ENCODE results near the gene CFAP119.
A peak's percentile ranks its signal among the peaks of the same experiment; 100 is the strongest.

The CFAP119 gene

GRCh38 chr16:30802936-30803335 lies 41.1 kb upstream of the CFAP119 start:
- DNase-seq (ENCODE audit: low spot score) = no peak
- CTCF ChIA-PET = interaction anchor here (0.6 to 2.2 kb wide), 4 partner anchors 11 to 357 kb away, joined by 3 to 10 read pairs (median 3); no protein-coding TSS in a partner anchor
- H3K27ac ChIP-seq = no peak overlapping the region
- no peak for TF ChIP-seq CTCF (conservative IDR thresholded peaks at IDR 0.05; ENCODE audit: low read depth)
- POLR2A ChIA-PET (ENCODE audit: low non-redundant PET) = no interaction called here

GRCh38 chr16:30797670-30798309 lies 35.9 kb upstream of the CFAP119 start:
- POLR2A ChIA-PET (ENCODE audit: low non-redundant PET) = no interaction called here
- no peak for DNase-seq (ENCODE audit: low spot score)
- no peak overlapping the region for H3K27ac ChIP-seq
- TF ChIP-seq CTCF (conservative IDR thresholded peaks at IDR 0.05; ENCODE audit: low read depth) = no peak
- CTCF ChIA-PET = interaction anchor here (0.6 to 1.3 kb wide), 3 partner anchors 14 to 729 kb away, joined by 4 to 6 read pairs (median 4); no protein-coding TSS in a partner anchor

GRCh38 chr16:30794634-30795033 lies 32.8 kb upstream of the CFAP119 start:
- no peak for DNase-seq (ENCODE audit: low spot score)
- no peak overlapping the region for H3K27ac ChIP-seq
- CTCF ChIA-PET = no interaction called here
- no peak for TF ChIP-seq CTCF (conservative IDR thresholded peaks at IDR 0.05; ENCODE audit: low read depth)
- POLR2A ChIA-PET (ENCODE audit: low non-redundant PET) = no interaction called here

GRCh38 chr16:30793508-30794069 lies 31.7 kb upstream of the CFAP119 start:
- ChIA-PET CTCF (no interaction called here), POLR2A (ENCODE audit: low non-redundant PET) (no interaction called here)
- DNase-seq (ENCODE audit: low spot score) = no peak
- no peak overlapping the region for H3K27ac ChIP-seq
- TF ChIP-seq CTCF (conservative IDR thresholded peaks at IDR 0.05; ENCODE audit: low read depth) = no peak

GRCh38 chr16:30787613-30788378 lies 25.9 kb upstream of the CFAP119 start:
- no peak for TF ChIP-seq CTCF (conservative IDR thresholded peaks at IDR 0.05; ENCODE audit: low read depth)
- no peak for DNase-seq (ENCODE audit: low spot score)
- peak overlapping the region; percentile 84 for H3K27ac ChIP-seq
- ChIA-PET POLR2A (ENCODE audit: low non-redundant PET) (interaction anchor here (1.5 kb wide), 1 partner anchor 18 kb away, joined by 12 read pairs; no protein-coding TSS in a partner anchor), CTCF (no interaction called here)

- H3K27ac ChIP-seq = peak within 1 kb of the TSS; percentile 84
- ChIA-PET CTCF (no interaction called here), POLR2A (ENCODE audit: low non-redundant PET) (interaction anchor here (0.6 to 1.5 kb wide), 2 partner anchors 18 to 21 kb away, joined by 3 to 12 read pairs; no protein-coding TSS in a partner anchor)
- DNase-seq (ENCODE audit: low spot score) = peak; percentile 62
- TF ChIP-seq CTCF (conservative IDR thresholded peaks at IDR 0.05; ENCODE audit: low read depth) = no peak
Observed at GRCh38 chr16:30786936-30787612, 25.2 kb upstream of the CFAP119 start, which contains the start of gene ZNF629. Gene ZNF629 (minus strand): TSS chr16:30787205. CDS start chr16:30784482, 2,723 bp downstream.

Measured in RWPE1 (cell line).